HG02970 (cell line): ENCODE results near the gene CHD3.
"Not testable (repeated sequence)": the region's sequence is repeated elsewhere in the genome, so short reads cannot be mapped to it uniquely, and the experiment has no call there.

Source experiments
- ATAC-seq: cut with Tn5 transposase; IDR thresholded peaks from one replicate; pipeline ENCODE4 v1.9.1; 2021; ENCODE audit warnings: mild to moderate bottlenecking, moderate library complexity, moderate number of reproducible peaks; ENCODE audit not compliant: unreplicated experiment, low FRiP score

CHD3 gene

DNA sequence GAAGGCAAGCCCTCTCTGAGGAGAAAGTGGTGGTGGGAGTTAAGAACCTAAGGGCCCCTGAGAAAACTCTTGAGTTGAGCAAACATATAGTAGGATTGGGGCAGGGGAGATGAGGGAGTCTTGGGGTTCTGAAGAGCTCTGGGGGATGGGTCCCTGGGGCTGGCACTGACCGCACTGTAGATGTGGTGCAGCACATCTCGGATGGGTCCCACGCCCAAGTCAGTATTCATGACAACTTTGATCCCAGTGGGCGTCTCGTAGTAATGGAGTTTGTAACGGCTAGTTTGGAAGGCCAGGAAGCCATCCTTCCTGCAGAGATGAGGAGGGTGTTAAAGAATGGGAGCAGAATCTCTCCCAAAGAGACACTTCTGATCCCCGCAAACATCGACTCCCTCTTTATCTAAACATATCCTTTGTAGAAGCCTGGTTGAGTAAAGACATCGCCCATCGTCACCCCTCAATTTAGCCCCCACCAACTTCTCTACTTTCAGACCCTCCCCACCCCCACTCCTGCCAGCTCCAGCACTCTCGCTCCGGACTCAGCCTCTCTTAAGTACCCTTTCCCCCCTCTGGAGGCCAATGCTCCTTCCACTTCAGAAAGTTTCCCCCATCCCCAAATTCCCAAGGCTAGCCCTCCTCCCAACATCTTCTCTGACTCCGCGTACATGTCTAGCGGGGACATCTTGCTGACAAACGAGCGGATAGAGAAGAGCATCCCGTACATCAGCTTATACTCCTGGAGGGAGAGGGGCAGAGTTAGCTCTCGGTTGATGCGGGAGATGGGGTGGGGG, 42.4 kb downstream of the CHD3 start:
- no peak for ATAC-seq

DNA sequence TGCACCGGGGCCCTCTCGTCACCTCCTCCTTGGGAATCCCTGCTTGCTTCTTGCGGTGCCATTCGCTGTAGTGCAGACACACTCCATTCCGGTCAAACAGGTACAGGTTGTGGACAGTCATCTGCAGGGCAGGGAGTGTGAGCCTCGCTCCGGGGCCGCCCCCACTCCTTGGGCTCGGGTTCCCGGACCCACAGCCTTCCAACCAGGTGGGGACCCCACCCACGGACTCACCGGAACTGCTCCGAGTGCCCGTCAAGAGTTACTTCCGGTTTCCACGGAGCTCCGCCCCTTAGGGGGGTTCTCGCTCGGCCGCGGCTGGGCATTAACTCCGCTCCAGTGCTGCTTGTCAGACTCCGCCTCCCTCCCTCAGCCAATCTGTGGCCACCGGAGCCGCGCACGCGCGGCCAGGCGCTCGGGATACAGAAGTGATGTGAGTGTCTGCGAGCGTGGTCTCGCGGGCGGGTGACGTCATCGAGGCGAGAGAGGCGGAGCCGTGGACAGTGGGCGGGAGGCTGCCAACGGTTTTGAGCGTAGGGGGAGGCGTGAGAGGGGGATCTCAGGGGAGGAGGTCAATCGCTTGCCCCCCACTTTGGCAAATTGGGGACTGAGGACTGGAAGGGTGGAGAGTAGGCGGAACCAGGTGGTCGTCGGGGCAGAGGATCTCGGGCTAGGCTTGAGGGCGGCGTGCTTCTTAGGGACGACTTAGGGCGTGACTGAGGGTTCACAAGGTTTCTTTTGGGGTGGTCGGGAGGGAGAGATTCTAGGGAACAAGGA, 43.3 kb downstream of the CHD3 start, which contains the start of the genes CNTROB and TRAPPC1:
TSS of gene CNTROB (plus strand) at position 498 of the 774 bp plus-strand sequence. CDS start 874 bp downstream, outside the sequence.
TSS of gene TRAPPC1 (minus strand) at position 238 of the 774 bp plus-strand sequence. CDS start at position 121, 117 bp downstream.
- ATAC-seq = peak; percentile 91

DNA sequence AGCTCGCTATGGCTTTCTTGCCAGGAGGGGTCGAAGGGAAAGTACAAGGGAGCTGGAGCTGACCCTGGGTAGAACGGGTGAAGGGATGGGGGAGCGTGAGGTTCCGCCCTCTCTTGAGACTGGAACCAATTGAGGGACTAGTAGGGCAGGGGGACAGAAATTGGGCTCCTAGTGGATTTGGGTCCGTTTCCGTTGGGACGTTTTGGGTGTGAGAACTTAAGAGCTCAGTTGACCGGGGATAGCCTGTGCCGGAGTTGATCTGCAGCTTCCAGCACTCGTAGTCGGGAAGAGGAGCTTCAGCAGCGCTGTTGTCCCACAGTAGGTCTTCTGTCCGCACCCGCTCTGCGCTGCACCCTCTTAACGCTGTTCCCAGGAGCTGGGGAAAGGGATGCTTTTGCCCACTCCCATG, 43.9 kb downstream of the CHD3 start:
- no peak for ATAC-seq

DNA sequence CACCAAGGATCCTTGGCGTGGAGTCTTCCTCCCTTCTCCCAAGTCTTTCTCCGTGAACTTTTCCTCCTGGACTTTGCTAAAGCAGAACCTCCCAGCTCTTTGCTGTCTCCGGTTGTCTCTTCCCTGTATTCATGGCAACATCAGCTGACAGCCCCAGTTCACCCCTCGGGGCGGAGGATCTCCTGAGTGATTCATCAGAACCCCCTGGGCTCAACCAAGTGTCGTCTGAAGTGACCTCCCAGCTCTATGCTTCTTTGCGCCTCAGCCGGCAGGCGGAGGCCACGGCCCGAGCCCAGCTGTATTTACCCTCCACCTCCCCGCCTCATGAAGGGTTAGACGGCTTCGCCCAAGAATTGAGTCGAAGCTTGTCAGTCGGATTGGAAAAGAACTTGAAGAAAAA, 44.4 kb downstream of the CHD3 start:
- no peak for ATAC-seq

DNA sequence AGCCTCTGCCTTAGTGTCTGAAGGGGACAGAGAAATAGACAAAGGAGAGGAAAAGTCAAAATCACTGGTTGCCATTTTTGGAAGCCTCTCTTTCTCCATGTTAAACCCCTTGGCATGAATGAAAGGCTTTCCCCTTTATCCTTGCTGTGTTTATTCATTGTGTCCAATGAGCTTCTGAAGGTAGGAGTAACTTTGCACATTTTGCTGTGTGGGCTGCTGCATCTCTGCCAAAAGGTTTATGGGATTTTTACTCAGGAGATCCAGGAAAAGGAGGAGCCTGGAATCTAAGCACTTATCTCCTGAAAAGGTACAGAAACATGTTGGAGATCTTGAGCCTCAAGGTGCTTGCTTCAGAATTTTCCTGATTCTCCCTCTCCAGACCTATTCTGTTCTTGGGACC, 47.3 kb downstream of the CHD3 start:
- no peak for ATAC-seq

DNA sequence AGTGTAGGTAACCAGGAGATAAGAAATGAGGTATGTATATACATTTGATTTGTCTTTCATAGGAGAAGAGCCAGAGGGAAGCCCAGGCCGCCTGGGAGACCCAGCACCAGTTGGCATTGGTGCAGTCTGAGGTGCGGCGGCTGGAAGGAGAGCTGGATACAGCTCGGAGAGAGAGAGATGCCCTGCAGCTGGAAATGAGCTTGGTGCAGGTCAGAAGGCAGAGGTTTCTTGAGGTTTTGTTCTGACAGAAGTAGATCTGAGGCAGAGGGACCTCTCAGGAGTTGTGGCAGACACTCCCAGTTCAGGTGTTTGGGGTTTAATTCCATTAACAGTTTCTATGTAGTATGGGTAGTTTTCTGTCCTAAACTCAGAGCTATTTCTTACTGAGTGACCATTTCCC, 51.4 kb downstream of the CHD3 start:
- no peak for ATAC-seq

DNA sequence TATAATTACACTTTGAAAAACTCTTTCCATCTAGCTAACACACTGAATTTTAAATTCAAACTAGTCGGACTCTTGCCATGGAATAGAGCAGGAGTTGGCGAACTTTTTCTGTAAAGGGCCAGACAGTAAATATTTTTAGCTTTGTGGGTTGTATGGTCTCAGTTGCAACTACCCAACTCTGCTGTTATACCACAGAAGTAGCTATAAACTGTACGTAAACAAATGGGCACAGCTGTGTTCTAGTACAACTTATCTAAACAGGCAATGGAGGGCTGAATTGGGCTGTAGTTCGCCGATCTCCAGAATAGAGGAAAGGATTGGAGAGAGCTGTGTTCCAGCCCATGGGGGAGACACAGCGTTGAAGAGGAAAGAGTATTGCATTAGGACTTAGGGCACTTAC, 52.2 kb downstream of the CHD3 start:
- no peak for ATAC-seq

DNA sequence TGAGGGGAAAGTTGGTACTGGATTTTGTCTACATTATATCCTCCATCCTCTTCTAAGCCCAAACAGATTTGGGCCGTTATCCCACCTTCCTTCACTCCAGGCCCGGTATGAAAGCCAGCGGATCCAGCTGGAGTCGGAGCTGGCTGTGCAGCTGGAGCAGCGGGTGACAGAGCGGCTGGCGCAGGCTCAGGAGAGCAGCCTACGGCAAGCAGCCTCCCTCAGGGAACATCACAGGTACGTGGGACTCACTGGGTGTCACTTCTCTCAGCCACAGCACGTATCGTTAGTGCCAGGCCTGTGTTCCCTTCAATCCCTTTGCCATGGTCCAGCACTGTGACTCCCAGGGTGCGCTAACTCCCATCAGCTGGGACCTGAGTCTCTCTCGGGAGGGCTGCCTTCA, 54.7 kb downstream of the CHD3 start:
- no peak for ATAC-seq

DNA sequence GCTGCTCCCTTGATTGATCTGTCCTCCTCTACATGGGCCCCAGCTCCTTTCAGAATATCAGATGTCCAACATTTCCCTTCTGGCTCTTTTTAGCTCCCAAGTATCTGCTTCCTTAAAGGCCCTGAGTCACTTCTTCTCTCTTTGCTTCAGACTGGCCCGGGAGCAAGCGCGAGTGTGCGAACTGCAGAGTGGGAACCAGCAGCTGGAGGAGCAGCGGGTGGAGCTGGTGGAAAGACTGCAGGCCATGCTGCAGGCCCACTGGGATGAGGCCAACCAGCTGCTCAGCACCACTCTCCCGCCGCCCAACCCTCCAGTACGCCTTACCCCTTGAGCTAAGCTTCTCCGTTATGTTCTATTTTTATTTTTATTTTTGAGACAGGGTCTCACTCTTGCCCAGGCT, 55.7 kb downstream of the CHD3 start:
- ATAC-seq = no peak

DNA sequence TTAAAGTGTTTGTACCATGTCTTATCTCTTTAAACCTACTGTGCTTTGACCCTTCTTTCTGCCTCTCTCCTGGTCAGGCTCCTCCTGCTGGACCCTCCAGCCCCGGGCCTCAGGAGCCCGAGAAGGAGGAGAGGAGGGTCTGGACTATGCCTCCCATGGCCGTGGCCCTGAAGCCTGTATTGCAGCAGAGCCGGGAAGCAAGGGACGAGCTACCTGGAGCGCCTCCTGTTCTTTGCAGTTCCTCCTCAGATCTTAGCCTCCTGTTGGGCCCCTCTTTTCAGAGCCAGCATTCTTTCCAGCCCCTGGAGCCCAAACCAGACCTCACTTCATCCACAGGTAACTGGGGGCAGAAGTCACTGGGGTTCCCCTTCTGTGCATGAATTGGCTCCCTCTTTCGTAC, 57.1 kb downstream of the CHD3 start:
- no peak for ATAC-seq

DNA sequence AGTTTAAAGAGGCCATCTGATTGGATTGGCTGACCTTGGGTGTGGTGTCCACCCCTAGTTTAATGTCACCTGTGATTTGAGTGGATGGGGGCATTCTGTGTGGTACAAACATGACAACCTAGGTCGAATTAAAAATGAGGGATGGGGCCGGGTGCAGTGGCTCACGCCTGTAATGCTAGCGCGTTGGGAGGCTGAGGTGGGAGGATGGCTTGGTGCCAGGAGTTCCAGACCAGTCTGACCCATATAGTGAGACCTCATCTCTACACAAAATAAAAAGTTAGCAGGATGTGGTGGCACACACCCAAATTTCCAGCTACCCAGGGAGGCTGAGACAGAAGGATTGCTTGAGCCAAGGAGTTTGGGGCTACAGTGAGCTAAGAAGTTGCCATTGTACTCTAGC, 57.9 kb downstream of the CHD3 start:
- ATAC-seq = no peak

DNA sequence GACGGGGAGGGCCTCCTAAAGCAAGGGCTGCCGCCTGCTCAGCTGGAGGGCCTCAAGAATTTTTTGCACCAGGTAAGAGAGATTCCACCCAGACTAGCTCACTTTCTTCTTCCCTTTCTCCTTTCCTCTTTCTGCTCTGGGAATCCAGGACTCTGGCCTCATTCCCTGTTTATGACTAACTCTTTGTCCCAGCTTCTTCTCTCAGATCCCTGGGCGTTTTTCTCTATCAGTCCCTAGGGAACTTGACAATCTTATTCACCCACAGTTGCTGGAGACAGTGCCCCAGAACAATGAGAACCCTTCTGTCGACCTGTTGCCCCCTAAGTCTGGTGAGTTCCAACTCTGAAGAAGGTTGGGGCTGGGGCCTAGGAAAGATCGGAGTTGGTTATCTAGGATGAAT, 59.1 kb downstream of the CHD3 start:
- ATAC-seq = no peak

DNA sequence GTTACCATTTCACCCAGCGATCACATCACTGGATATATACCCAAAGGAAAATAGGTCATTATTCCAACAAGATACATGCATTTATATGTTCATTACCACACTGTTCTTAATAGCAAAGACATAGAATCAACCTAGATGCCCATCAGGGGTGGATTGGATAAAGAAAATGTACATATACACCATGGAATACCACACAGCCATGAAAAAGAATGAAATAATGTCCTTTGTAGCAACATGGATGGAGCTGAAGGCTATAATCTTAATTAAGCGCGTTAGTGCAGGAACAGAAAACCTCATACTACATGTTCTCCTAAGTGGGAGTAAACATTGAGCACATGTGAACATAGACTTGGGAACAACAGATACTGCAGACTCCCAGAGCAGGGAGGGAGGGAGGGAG, 62.0 kb downstream of the CHD3 start:
- ATAC-seq = no peak

DNA sequence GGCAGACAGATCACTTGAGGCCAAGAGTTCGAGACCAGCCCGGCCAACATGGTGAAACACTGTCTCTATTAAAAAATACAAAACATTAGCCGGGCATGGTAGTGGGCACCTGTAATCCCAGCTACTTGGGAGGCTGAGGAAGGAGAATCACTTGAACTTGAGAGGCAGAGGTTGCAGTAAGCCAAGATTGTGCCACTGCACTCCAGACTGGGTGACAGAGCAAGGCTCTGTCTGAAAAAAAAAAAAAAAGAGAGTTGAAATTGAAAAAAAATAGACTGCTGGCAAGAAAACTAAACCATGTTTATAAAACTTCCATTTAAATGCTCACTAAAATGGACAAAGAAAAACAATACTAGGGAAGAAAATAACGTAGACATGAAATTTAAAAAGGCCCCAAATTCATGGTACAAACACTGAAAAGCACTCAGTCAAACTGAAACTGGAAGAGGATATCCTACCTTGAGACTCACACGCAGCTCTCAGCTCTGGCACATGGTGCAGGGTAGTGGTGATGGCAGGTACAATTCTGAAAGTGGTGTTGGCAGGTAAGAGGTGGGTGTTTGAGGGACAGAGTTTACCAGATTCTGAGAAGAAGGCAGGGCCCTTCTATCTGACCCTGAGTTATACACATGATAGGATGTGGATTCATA, 62.7 kb downstream of the CHD3 start:
- no peak for ATAC-seq

DNA sequence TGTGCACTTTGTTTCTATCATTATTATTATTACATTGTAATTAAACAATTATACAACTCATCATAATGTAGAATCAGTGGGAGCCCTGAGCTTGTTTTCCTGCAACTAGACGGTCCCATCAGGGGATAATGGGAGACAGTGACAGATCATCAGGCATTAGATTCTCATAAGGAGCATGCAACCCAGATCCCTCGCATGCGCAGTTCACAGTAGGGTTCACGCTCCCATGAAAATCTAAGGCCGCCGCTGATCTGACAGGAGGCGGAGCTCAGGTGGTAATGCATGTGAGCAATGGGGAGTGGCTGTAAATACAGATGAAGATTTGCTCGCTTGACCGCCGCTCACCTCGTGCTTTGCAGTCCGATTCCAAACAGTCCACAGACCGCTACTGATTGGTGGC, 64.7 kb downstream of the CHD3 start:
- not testable (repeated sequence) for ATAC-seq

DNA sequence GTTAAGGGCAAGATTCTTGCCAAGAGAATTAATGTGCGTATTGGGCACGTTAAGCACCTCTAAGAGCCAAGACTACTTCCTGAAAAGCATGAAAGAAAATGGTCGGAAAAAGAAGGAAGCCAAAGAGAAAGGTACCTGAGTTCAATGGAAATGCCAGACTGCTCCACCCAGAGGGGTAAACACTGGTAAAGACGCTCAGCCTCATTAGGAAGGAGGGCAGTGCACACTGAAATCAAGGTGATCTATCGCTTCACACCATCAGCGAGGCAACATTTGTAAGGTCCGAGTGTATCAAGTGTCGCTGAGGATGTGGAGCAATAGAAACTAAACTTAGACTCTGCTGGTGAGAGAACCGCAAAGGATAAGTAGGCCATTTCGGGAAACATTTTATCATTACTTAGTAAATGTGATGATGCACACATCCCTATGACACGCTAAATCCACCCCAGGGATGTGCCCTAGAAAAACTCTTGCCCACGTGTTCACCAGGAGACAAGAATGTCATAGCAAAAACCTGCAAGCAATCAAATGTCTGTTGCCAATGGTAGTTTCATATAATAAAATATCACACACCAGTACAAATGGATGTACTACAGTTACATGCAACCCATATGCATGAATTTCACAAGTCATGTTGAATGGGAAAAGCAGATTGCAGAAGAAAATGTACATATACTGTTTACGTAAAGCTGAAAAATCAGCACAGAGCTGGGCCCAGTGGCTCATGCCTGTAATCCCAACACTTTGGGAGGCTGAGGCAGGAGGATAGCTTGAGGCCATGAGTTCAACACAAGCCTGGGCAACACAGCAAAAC, 67.0 kb downstream of the CHD3 start:
- no peak for ATAC-seq

DNA sequence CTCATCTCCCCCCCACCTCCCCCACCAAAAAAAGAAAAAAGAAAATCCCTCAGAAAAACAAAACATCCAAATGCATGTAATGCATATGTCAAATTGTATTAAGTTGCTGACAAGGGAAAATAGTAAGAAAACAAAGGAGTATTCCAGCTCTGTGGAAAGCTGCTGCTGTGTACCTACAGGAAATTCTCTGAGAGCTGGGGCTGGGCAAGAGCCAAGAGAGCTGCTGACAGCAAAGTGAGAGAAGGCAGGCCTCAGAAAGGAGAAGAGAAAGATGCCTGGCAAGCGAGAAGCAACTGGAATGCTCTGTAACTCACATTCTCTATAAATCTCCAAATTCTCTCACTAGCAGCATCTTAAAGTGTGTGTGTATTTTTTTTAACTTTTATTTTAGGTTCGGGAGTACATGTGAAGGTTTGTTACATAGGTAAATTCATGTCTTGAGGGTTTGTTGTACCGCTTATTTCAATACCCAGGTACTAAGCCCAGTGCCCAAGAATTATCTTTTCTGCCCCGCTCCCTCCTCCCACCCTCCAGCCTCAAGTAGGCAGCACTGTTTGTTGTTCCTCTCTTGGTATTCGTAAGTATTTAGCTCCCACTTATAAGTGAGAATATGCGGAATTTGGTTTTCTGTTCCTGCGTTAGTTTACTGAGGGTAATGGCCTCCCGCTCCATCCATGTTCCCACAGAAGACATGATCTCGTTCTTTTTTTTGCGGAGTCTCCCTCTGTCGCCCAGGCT, 67.8 kb downstream of the CHD3 start:
- no peak for ATAC-seq

DNA sequence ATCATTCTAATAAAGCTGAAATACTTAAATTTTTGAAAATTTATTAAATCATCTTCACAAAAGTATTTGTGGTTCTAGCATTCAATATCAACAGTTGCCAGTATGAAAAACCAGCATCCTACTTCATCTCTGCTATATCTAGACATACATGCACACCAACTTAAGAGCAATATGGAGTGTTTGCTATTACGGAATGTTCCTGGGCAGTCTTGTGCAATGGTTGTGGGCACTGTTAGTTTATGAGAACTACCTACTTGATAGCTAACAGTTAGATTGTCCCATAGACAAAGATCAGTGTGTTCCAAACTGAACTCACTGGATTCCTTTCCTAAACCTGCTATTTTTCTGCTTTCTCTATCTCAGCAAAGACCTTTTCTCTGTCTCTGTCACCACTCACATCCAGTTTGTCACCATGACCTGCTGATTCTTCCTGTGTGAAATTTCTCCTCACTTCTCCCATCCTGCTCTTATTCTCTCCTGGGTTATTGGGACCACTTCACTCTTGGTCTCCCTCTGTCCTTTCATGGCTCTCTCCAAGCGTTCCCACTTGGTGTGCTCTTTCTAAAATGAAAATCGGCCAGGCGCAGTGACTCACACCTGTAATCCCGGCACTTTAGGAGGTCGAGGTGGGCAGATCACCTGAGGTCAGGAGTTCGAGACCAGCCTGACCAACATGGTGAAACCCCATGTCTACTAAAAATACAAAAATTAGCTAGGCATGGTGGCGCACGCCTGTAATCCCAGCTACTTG, 71.1 kb downstream of the CHD3 start:
- no peak for ATAC-seq

DNA sequence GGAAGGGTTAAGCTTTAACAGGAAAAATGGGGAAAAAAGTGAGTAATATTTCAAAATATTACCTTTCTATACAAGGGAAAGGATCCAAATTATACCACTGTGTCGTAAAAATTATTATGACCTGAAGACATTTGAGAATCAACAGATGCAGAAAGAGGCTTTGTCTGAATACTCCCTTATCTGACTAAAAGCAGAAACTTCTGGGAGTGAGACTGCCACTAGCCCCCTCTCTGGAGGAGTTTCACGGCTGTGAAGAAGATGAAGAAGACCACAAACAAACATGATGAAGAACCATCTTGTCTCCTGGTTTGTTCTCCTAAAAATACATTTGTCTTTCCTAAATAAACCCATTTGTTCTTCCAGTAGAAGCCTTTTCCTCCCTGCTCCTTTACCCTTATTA, 72.8 kb downstream of the CHD3 start:
- no peak for ATAC-seq
